ENCODE data around the gene TXNRD2.

TXNRD2 gene

GRCh38 chr22:19873138-19873959, 68.3 kb downstream of the TXNRD2 start:
- no peak for DNase-seq

GRCh38 chr22:19872779-19873137, 68.9 kb downstream of the TXNRD2 start:
- no peak for DNase-seq

GRCh38 chr22:19871845-19872778, 69.5 kb downstream of the TXNRD2 start:
- no peak for DNase-seq

- no peak for DNase-seq
Measured at GRCh38 chr22:19871023-19871844, 70.4 kb downstream of the TXNRD2 start.

GRCh38 chr22:19870153-19871022, 71.2 kb downstream of the TXNRD2 start:
- DNase-seq: no peak

GRCh38 chr22:19869497-19870152, 72.0 kb downstream of the TXNRD2 start:
- DNase-seq: no peak

- DNase-seq: no peak
Measured at GRCh38 chr22:19868773-19869471, 72.7 kb downstream of the TXNRD2 start.

GRCh38 chr22:19868333-19868732, 73.3 kb downstream of the TXNRD2 start:
- DNase-seq: no peak

GRCh38 chr22:19867617-19868016, 74.0 kb downstream of the TXNRD2 start:
- DNase-seq: no peak

GRCh38 chr22:19866665-19867009, 75.0 kb downstream of the TXNRD2 start:
- DNase-seq: no peak

- no peak for DNase-seq
Measured at GRCh38 chr22:19865141-19865829, 76.3 kb downstream of the TXNRD2 start.

GRCh38 chr22:19864538-19865106, 77.0 kb downstream of the TXNRD2 start:
- no peak for DNase-seq

- no peak for DNase-seq
Measured at GRCh38 chr22:19863571-19863970, 78.0 kb downstream of the TXNRD2 start.

- DNase-seq: no peak
Measured at GRCh38 chr22:19862619-19863246, 78.9 kb downstream of the TXNRD2 start.

- DNase-seq: no peak
Measured at GRCh38 chr22:19859861-19860510, 81.6 kb downstream of the TXNRD2 start.

- no peak for DNase-seq
Measured at GRCh38 chr22:19857382-19857781, 84.2 kb downstream of the TXNRD2 start.

GRCh38 chr22:19855504-19856409, 85.9 kb downstream of the TXNRD2 start:
- DNase-seq: no peak
